Measurements from ENCODE around the gene PLA2G2C.

DNA sequence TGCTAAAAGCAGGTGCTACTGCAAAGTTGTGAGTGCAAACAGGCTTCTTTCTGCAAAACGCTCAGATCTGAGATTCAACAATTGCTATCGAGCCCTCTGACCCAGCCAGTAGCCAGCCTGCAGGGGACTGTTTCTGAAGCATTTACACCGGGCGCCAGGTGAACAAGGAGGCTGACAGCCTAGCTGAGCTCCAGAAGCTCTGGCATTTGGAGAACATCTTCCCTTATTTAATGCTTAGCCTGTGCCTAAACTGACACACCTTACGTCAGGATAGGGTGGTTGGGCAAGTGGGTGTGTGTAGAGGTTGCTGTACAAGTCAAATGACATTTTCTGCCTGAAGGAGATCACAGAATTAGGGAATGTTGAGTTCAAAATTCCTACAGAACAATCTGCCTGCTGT, 15.8 kb upstream of the PLA2G2C start:
- TF ChIP-seq EZH2 (optimal IDR thresholded peaks at IDR 0.05; ENCODE audit: low read depth, low read length) = no peak
- TF ChIP-seq CTCF (IDR thresholded peaks at IDR 0.05; ENCODE audit: low read length) = no peak
